CD4-positive, alpha-beta T cell treated with Interleukin-12 subunit alpha and Interleukin-12 subunit beta, for 1 hour (primary cell): Measurements from ENCODE around the gene DAPK1.

Experiments used
- DNase-seq: peaks from one replicate; pipeline ENCODE4 v3.0.0-alpha.2; 2020

The DAPK1 gene

DNA sequence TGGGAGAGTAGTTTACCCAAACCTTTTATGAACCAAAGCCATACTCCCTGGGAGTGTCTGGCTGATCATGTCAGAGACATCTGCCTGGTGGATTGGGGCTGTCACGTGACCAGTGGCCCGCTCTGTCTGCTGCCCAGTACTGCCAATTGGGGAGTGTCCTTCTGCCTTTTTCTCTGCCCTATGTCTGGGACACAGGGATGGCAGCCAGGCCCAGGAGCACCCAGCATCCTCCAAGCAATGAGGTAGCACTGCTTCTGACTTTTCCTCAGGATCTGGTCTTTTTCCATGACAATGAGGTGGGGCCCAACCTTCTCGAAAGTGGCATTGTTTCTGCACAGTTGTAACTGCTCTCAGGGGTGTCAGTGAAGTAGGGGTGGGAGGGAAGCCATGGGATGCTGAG lies 21.8 kb downstream of the DAPK1 start:
- no peak for DNase-seq

DNA sequence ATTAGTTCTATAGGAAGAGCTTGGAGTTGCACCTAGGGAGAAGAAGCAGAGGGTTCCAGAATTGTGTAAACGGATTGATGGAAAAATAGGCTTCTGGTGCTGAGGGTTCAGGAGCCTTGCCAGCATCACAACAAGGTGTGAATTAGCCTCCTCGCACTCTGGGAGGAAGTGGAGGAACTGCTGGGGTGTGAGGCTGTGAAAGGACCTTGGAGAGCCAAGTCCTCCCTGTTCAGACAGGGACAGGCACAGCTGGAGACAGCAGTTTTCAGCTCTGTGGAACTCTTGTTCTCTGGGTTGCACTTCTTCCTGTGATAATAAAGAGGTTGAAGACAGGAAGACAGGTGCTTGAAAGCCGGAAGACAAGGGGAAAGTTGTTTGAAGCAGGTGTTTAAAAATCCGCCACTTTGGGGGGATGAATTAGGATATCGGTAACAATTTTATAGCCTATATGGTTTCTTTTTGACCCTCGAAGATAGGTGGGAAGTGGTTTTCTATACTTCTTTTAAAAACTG lies 22.6 kb downstream of the DAPK1 start:
- DNase-seq = no peak

DNA sequence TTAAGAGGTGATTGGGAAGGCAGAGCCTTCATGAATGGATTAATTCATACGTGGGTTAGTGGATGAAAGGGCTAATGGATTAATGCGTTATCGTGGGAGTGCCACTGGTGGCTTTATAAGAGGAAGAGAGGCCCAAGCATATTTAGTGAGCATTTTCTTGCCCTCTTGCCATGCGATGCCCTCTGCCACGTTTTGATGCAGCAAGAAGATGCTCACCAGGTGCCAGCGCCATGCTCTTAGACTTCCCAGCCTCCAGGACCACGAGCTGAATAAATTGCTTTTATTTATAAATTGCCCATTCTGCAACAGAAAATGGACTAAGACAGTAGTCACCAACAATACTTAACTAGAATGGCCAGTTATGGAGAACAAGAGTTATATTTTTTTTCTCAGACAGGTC lies 24.2 kb downstream of the DAPK1 start:
- no peak for DNase-seq

DNA sequence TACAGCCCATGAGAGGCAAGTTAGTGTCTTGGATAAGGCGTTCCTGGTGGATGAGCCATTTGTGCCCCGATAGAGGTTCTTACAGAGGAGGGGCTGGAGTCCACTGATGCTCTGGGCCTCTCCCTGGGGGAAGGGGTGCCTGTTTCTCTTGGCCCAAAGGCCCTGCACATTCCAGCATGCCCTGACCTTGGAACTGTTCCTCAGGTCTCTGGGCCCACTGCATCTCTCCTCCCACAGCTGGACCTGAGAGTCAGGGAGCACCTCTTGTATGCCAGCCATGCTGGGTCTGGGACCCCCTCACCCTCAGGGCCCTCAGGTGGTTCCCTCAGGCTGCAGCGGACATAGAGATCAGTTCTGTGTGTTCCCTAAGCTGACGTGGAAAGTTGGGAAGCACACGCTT lies 26.4 kb downstream of the DAPK1 start:
- no peak for DNase-seq

DNA sequence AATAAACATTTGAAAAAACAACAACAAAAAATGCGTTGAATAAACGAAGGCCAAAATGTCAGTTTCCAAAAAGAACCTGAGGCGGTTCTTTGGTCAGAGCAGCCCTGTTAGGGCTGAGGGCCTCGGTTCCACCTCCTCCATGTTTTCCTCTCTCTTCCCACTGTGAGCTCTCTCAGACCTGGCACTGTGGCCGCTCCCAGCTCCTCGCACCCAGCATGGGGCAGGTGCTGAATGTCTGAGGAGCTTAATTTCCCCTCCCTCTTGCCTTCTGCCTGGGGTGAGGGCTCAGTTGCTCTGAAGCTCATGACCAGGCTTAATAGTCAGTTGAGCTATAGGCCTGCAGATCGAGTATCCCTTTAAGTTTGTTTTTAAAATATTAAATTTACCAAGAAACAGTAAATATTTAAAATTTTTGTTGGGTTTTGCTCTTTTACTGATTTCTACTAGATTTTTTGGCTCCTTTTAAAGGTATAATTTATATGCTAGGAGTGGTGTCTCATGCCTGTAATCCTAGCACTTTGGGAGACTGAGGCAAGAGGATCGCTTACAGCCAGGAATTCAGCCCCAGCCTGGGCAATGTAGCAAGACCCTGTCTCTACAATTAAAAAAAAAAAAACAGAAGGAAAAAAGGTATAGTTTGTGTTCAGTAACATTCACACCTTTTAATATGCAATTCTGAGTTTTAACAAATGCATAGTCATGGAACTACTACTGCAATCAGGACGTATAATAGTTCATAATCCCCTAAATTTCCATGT lies 28.1 kb downstream of the DAPK1 start:
- no peak for DNase-seq

DNA sequence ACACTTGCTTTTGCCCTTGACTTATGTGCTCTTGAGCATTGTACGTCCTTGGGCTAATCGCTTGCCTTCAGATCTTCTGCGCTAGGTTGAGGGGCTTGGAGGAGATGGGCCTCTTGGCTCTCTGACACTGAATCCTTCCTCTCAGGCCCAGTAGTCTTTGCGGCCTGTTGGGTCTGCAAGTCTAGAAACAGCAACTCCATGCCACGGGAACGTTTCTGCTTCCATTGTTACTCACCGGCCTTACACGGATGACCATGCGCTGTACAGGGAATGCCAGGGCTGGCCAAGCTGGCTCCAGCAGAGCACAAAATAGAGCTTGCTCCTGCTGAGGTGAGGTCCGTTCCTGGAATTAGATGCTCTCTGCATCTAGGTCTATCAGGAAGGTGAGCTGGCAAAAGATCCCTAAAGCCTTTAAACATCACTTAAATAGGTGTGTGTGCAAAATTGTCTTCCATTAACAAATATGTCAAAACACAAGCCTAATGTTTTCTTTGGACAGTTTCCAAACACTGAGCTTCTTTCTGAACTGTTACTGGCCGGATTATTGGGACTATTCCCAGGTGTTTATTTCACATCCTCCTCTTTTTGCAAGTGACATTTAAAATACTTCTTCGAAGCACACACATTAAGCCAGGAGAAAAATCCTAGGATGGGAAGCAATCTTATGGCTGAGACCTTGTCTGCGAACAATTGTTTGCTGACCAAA lies 29.7 kb downstream of the DAPK1 start:
- DNase-seq = no peak

DNA sequence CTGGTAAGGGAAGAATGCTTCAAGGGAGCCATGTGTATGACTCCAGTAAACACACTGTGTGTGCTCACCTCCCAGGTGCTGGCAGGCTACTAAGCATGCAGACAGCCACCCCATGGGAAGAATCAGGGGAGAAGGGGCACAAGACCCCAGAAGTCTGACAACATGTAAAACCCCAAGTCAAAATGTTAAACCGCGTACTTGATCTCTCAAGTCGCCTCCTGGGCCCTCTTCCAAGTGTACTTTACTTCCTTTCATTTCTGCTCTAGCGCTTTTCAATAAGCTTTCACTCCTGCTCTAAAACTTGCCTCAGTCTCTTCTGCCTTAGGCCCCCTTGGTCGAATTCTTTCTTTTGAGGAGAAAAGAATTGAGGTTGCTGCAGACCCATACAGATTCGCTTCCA lies 31.3 kb downstream of the DAPK1 start:
- DNase-seq = no peak

DNA sequence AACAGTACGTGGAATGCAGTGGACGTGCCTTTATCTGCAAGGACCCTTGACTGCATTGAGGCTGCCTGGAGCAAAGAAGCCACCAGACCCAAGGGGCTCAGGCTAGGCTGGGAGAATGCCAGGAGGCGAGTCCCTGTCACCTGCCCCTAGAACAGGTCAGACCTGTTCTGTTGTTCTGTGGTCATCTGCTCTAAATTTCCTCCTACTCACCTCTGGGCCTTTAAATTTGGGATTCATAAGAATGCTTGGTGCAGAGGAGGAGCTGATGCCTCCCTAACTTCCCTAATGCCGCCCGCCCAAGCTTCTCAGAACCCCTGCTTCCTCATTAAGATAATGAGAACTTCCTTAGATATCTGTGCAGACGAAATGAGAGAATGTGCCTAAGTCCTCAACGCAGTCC lies 32.0 kb downstream of the DAPK1 start:
- DNase-seq = no peak

DNA sequence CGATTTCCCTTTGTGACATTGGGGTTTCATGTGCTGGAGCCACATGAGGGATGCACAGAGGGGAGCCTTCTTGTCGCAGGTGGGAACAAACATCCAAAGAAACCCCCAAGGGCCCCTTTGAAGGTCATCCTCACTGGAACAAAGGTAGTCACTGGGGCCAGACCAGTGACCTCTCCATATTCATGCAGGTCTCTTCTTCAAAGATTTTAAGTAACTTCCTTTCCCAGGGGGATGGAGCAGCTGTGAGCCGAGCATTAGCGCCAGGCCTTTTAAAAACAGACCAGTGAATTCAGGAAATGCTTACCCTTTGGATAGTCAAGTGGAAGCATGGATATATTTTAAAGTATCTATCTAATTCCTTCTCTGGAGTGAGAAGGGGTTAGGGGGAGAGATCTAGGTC lies 33.0 kb downstream of the DAPK1 start:
- no peak for DNase-seq

DNA sequence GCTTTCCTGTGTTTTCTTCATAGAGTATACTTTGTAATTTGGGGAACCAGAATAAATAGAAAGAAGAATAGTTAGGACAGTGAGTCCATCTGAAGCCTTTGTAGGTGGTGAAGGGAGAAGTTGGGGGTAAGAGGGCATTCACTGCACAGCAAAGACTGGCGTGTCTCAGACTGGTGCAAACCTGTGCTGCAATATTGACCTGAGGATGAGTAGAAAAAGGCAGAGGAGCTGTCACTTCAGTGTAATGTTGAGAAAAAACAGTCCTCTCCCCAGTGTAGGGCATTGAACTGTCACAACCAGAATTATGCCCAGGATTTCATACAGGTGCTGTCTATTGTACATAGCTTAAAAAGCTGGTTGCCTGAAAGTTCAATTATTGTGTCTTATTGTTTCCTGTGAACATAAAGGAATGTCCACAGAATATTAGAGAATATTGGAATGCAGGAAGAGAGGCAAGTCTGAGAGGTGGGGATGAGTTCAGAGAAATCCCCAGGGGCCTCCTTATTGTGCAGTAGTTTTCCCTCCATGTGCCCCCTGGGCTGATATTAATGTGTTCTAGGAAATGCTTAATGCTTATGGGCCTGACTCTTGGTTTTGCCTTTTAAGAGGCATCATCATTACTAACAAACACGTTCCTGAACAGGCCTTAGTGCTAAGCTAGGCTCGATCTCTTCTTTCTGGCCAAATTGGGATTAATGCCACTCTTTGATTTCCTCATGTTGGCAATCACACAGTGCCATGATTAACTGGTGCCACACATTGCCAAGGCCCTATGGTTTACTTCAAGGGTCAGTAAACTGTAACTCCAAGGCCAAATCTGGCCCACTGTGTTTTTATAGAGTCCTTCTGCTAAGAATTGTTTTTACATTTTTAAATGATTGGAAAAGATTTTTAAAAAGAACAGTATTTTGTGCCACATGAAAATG lies 34.0 kb downstream of the DAPK1 start:
- no peak for DNase-seq

DNA sequence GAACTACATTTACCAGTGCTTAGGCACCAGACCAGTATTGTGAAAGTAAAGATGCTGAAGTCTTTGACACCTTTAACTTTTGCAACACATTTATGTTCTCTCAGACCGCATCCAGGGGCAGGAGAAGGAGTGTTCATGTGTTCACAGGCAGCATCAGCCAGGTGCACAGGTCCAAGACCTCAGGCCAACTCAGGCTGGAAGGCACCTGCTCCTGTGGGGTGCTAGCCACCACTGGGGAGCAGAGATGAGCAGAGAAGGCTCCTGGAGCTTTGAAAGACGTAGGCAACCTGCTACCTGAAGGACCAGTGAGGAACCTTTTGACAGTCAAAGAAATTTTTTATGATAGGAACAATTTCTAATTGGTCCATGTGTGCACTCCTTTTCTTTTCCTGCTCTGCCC lies 35.6 kb downstream of the DAPK1 start:
- DNase-seq = no peak

DNA sequence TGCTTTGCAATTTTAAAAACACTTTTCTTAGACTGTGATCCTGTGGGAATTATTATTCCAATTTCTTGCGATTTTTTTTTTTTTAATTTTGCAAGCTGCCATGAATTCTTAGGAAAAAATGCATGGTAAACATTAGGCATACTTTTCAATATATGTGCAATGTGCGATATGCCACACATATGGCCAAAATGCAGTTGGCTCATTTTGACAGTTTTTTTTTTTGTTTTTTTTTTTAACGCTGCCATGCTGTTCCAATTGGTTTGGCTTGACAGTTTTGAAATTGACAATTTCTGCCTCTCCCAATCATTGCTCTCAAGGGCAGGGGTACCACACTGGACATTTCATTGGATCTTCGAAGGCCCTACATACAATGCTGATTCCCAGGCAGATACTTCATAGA lies 36.4 kb downstream of the DAPK1 start:
- no peak for DNase-seq

DNA sequence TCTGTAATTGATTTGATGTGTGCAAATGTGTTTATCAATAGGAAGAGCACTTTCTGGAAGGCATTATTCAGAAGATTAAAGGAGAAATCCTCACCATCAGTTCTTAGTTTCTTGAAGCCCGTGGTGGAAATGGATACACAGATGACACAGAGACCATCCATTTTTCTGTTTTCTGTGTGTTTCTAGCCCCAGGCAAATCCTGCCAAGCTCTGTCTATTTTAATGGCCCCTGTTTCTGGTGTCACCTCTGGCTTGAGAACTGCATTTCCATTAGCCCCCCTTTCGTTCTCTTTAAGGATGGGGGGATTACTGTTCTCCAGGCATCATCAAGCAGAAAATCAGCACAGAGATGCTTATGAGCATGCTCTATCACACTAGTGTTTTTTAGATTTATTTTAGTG lies 37.3 kb downstream of the DAPK1 start:
- no peak for DNase-seq

DNA sequence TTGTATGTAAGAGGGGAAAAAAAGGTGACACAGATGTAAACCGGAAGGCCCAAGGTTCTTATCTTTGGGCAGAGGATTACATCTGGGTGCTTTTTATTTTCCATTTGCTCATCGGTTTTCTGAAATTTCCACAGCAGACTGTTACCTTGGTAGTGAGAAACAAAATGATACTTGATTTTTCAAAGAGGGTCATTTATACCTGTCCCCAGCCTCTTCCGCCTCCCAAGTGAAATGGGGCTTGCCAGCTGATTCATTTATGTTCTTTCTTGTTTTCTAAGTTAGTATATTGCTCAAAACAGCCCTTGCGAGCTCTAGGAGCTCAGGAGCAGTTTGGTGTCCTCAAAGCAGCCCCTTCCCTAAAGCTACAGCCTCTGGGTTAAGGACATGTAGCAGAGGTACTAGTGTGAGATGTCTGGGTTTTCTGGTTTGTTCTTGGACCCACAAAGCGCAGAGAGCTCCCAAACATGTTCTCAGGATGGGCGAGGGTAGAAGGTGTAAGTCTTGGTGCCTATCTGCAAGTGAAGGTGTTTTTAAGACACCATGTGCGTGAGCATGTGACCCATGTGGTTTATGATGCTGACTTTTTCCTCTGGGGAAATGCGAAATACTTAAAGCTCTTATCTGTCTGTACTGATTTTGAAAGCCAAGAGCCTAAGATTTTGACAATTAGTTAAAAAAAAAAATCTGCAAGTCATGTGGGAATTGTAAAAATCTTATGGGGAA lies 38.3 kb downstream of the DAPK1 start:
- no peak for DNase-seq

DNA sequence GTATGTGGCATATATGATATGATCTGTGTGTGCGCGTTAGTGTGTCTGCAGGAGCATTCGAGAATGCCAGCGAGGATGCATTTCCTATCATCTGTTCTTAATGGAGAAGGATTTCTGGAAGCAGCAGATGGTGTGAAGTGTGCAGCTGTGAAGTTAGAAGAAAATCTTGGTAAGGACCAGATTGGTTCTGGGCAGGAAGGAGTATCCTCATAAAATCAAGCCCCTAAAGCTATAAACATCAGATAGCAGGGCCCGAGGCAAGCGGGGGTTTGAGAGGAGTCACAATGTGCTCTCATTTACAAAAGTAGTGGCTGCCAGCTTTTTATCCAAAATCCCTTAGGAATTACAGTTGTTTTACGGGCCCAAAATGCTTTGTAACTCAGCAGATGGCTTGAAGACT lies 40.0 kb downstream of the DAPK1 start:
- DNase-seq = no peak

DNA sequence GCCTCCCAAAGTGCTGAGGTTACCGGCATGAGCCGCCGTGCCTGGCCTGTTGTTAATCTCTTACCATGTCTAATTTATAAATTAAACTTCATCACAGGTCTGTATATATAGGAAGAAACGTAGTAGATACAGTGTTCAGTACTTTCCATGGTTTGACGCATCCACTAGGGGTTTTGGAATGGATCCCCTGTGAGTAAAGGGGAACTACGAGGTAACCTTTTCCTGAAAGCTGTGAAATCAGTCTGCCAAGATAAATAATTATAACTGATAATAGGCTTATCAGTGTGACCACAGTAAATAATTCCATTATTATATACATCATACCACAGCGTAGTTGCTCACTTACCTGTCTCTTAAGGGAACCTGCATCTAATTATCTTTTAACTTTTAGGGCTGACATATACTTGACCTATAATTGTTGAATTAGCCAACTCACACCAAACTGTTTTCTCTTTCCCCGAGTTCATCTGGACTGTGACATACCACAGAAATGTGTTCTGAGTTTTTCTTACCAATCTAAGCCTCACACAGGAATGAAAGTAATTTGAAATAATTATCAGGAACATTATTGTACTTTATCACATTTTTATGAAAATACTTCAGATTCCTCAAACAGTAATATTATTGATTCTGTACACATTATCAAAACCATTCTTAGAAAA lies 42.9 kb downstream of the DAPK1 start:
- DNase-seq = no peak

DNA sequence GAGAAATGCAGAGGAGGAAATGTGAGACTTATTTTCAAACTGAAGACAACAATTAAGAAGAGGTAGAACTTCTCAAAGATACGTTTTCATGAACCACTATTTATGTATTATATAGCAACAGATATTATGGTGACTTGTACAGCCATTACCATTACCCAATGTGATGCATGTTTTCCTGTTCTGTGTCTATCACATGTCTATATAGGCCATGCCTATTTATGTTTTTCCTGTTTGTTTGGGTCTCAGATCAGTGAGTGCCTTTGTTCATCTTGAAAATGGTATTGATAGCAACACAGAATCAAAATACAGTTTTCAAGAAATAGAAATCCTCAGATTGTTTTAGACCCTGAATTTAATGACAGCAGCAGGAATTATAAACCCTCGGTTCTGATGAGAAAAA lies 44.0 kb downstream of the DAPK1 start:
- DNase-seq = no peak

DNA sequence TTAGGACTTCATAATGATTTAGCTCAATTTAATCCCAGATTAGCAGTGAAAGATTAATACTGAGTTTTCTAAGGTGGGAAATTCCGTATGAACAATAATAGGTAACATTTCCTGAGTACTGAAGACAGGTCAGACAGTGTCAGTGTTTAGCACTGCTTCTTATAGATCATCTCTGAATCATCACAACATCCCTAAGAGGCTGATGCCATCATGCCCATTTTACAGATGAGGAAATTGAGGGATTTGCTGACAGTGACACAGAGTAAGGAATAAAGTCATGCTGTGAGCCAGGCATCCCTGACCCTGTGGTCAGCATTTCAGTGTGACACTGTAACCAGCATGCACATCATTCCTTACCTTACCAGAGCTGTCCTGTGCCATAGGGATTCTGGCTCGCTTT lies 44.5 kb downstream of the DAPK1 start:
- no peak for DNase-seq

DNA sequence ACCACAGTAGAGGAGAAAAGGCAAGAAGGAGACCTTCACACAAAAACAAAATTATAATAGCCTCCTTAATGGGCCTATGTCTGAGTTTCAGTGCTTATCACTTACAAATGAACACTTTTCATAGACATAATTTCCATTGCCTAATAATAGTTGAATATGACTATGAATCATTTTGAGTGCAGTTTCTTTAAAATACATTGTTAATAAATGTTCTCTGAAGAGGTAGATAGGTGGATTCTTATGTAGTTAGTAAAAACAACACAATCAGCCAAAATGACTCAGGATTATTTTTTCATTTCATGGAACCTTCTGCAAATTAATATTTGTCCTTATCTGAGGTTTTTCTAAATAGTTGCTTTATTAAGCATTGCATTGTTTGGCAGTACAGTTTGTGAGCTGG lies 45.6 kb downstream of the DAPK1 start:
- DNase-seq = no peak

DNA sequence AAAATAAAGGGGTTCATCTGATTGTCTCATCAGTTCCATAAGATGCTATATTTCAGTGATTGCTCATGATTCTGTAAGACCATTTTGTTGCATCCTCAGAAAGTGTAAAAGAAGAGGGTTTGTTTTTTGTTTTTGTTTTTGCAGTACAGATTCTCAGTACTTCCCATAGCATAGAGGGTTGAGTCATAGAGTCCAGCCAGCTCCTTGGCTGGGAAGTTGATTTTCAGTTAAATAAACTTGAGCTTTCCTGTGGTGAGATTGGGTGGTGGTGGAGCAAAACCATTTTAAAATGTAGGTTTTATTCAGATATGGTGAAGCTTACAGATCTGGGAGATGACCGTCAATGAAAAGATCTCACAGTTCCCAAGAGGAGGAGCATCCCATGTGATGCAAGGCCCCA lies 48.2 kb downstream of the DAPK1 start:
- DNase-seq = no peak

DNA sequence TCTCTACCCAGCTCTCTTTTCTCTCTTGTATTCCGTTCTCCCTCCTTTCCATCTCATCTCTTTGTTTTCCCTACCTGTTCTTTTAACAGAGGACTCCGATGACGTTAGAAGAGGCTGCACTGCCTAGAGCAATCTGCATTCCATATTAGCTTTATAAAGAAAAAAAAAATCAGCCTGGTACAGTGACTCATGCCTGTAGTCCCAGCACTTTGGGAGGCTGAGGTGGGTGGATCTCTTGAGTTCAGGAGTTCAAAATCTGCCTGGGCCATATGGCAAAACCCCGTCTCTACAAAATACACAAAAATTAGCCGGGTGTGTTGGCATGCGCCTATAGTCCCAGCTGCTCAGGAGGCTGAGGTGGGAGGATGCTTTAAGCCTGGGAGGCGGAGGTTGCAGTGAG lies 49.0 kb downstream of the DAPK1 start:
- no peak for DNase-seq

DNA sequence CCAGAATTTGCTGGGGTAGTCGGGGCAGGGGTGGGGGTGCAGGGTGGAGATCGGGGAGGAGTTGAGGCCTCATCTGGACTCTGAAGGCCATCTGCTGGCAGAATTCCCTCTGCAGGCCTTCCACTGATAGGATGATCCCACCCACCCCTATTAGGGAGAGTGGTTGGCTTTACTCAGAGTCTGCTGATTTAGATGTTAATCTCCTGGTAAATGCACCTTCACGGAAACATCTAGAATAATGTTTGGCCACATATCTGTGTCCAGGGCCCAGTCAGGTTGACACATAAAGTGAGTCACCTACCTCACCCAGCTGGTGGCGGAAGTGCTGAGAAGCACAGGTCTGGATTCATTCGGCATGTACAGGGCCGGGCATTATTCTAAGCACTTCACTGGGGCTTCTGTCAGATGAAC lies 50.0 kb downstream of the DAPK1 start:
- DNase-seq = no peak
